OCI-LY7 (cell line): ENCODE measurements around the gene HVCN1.

Experiments used
- CTCF ChIP-seq: fragments of 200-600 bp; sonication (generic); conservative IDR thresholded peaks from 2 replicates; pipeline ENCODE4 v1.5.1; 2014; ENCODE audit warnings: mild to moderate bottlenecking, antibody characterized with exemption, low read length, moderate library complexity, mixed read lengths
- EZH2phosphoT487 ChIP-seq: fragments of 200-600 bp; sonication (generic); IDR thresholded peaks from 2 replicates; pipeline ENCODE4 v1.6.1; 2018; ENCODE audit warnings: low read depth, borderline replicate concordance, mild to moderate bottlenecking, mixed run types, antibody characterized with exemption, low read length, moderate library complexity, mixed read lengths

- TF ChIP-seq CTCF = peak; percentile 82
- TF ChIP-seq EZH2phosphoT487 = no peak
These were observed 69.4 kb downstream of the HVCN1 start for GRCh38 chr12:110619534-110619953.
